HG03139 (cell line): ENCODE data around the gene FLT3.
"Not testable (repeated sequence)": the region's sequence is repeated elsewhere in the genome, so short reads cannot be mapped to it uniquely, and the experiment has no call there.

Experiments
- ATAC-seq: cut with Tn5 transposase; IDR thresholded peaks from one replicate; pipeline ENCODE4 v1.9.1; 2021; ENCODE audit not compliant: unreplicated experiment

The FLT3 gene

DNA sequence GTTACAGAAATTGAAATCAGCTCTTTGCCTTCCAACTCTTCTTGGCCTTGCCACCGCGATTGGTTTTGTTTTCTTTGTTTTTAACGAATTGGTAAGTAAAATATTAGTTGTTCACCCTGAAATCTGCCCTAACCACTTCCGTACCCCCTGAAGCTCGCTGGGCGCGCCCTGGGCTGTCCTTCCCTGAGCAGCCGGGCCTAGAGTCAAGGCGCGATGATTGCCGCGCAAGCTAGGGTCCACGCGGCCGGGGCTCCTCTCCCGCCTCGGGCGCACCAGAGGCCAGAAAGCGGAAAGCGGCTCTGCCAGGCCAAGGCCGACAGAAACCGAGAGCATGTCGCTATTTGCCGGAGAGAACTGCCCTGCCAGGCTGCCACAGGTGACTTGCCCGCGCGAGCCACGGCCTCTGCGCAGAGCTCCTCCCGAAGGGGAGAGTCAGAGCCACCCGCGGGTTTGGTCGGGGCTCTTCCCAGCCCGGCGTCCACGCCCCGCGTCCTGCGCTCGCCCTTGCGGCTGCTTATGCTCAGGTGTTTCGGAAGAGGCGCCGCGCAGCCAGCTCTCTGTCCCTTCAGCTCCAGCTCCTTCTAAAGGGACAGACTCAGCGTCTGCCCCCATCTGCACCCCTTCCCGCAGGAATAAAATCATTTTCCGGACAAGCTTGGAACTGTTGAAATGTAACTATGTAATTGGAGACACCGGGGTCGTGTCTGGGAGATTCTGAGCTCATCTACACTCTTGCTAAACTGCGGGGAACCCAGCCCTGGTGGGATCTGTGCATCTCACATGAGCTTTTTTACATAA, 124.6 kb downstream of the FLT3 start:
- no peak for ATAC-seq

DNA sequence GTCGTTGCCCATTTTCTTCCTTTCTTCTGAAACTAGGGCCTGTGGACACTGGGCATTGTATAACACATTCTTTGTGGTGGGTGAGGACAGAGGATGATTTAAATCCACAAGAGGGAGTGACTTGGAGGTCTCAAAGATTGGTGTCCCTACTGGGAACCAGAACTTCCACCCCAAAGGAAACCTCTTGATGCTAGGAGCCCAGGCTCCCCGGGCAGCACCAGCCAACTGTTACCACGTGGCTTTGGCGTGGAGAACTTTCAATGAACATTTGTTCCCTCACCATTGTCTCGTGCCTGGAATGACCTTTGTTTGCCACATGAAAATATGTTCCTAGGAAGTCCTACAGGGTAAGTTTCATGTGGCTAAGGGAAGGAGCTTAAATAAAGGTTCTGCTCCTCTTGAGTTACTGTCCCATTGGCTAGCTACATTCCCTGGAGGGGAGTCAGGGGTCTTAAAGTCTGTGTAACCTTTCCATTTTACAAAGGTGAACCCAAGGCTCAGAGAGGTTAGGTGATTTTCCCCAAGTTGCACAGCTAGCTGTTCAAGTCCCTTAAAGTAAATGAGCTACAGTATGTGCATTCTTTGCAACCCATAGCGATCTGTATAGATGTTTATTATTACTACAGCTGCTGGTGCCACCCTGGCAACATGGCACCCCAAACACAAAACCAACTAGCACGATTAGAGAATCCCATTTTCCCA, 126.3 kb downstream of the FLT3 start:
- no peak for ATAC-seq

DNA sequence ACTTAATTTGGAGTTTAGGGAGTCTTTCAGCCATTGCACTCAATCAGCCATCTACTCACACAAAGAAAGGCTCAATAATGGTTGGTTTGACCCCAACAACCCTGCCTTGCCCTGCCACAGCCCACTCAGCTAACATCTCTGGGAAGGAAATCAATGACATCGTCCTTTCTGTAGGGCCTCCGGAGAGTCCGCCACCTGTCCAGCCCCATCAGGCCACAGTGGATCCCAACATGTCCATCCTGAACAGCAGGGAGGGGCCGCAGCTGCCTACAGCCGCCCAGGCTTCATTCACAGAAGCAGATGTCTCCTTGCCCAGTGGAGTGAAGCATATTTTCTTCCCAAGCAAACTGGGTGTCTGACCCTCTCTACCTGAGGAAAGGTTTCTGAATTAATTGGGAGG, 127.1 kb downstream of the FLT3 start:
- no peak for ATAC-seq

DNA sequence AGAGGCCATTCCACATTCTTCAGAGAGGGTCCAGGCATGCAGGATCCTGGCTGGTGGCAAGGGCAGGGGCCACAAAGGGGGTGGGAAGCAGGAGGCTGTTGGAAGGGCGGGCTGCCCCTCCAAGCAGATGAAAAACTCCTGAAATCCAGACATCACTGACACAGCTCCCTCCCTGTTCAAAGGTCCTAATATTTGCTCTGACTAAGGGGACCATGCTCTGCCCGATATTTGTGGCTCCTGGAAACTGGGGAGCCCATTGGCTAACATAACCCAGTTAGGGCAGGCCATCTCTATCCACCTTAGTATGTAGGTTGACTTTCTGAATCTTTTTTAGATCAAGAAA, 127.9 kb downstream of the FLT3 start:
- ATAC-seq = no peak

DNA sequence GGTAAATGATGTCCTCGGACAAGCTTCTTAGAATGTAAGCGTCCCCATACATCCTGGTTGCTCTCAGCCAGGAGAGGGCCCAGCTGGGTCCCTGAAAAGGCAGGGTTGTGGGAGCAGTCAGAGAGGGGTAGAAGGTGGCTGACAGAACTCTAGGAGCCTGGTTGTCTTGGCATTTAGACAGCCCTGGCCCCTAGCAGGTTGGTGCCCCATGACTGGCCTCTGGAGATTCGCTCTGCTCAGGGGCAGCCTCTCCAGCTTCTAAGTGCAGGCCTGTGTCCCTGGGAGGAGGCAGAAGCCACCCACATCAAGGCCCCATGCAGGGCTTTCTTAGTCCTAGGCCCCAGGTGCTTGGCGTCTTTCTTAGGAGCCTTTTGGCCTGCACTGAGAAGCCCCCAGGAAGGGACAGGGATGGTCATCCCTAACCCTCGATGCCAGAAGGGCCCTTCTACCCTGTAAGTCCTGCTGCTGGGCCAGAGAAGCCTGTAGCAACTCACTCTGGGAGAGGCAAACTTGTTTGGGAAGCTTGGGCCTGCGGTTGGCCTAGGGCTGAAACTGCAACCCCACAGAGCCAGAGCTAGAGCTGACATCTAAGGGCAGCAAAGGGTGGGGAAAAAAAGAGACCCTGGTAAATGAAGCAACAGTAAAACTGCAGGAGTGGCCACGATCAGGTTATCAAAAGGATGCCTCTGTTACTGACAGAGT, 128.4 kb downstream of the FLT3 start:
- ATAC-seq = no peak

DNA sequence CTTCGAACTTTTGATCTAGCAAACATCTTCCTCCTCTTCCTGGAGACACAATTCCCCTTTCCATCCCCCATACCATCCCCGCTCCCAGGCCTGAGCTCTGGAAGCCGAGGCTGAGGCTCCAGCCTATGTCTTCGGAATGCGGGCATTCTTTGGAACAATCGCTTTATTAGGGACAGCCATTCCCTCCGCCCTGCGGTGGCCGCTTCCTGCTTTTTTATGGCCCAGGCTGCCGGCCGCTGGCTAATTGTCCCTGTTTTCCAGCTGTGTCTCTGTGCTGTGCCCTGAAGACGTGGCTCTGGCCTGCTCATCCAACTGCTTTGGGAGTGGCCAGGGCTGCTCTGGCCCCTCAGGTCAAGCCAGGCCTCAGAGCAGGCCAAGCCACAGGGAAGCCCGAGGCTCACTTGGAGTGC, 129.1 kb downstream of the FLT3 start:
- ATAC-seq = no peak

DNA sequence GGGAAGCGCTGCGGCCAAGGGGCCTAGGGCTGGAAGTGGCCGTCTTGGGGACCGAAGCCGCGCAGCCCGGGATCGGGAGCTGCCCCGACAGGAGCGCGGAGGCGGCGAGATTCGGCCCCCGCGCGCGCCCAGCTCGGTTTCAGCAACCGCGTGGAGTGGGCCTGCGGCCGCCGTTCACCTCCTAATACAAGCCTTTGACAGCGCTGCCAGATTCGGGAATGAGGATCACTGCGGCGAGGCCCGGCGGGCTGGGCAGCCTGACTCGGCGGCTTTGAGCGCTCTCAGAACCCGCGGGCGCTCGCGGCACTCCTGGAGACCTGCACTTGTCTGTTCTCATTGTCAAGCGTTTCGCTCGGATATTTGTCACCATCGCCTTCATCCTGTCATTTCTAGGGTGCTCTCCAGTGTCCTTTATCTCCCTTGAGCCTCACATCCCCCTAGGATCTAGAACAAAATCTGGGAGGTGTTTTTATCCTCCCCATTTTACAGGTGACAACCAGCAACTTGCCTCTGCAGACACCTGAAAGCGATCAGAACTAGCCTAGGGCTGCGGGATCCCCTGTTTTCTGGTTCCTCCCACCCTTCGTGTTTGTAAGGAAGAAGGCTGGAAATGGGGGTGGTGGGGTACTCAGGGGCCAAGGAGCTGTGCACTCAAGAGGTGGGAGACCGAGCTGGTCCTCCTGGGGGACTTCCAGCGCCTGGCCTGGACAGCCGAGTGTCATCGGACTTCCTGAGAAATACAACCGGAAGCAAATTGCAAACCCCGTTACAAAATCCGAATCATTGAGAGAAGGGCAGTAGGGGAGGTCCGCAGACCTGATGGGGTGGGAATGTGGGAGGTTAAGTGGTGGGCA, 129.8 kb downstream of the FLT3 start:
- no peak for ATAC-seq

DNA sequence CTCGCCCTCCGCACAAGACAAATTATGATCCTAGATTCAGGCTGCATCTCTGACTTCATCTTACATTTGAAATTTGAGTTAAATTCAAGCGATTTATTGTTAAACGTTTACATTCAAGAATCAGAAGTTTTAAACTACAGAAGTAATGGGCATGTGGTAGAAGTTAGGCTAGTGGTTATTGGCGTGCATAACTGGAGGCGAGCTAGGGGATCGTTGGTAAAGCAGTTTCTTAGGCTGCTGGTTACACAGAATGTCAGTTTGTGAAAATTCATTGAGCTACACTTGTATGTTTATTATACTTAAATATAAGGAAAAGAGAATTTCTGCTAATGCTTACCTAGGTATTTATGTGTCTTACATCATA, 130.5 kb downstream of the FLT3 start:
- ATAC-seq = no peak

DNA sequence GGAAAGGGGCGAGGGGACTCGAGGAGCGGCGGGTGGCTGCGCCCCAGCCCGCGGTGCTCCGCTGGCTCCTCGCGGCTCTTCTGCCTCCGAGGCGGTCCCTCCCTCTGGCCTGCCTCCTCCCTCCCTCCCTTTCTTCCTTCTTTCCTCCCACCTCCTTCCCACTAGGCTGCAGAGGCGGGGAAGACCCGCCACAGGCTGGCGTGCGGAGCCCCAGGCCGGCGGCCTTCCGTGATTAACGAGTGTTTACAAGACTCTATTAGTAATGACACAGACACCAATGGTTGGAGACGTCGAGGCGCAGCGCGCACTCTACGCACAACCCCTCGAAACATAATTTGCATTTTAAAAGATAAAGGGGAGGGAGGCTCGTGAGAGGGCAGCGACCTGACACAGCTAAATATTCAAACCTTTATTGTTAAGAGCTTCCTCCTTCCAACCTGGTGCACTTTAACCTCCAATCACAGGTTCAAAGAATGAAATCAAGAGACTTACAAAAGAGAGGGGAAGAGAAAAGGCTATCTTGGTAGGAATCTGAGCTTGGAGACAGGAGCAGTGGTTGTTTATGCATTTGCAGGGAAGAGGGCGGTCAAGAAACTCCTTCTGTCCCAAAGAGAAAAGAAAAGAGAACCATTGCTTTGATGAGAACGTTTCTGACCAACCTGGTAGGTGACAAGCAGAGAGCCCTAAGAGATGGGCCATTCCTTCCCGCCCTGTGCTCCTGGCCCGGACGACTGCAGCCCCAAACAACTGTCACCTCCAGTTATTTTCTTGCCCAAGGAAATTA, 131.1 kb downstream of the FLT3 start, which contains the start of gene CDX2:
Gene CDX2 (minus strand): TSS at position 234 of the 784 bp plus-strand sequence. CDS start 309 bp downstream, outside the sequence.
- no peak for ATAC-seq

DNA sequence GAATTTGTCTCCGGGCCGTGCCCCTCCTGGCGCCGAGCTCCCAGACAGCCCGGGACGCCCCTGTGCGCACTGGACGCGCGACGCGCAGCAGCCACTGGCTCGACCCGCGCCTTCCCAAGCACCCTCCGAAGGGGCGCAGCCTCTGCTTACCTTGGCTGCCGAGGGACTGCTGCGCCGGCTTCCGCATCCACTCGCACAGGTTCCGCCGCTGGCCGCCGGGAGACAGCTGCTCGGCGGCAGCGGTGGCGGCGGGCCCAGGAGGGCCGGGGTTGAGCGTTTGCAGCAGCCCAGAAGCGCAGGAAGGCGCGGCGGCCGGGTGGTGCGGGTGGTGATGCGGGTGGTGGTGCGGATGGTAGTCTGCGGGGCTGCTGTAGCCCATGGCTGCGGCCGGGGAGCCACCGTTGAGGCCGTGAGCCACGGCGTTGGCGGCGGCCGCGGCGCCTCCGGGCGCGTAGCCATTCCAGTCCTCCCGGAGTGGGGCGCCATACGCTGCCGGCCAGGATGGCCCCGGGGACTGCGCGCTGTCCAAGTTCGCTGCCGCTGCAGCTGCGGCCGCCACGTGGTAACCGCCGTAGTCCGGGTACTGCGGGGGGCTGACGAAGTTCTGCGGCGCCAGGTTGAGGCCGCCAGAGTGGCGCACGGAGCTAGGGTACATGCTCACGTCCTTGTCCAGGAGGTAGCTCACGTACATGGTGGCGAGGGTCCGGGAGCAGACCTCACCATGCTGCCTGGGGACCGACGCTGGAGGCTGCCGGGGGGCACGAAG, 131.9 kb downstream of the FLT3 start:
- ATAC-seq = no peak

DNA sequence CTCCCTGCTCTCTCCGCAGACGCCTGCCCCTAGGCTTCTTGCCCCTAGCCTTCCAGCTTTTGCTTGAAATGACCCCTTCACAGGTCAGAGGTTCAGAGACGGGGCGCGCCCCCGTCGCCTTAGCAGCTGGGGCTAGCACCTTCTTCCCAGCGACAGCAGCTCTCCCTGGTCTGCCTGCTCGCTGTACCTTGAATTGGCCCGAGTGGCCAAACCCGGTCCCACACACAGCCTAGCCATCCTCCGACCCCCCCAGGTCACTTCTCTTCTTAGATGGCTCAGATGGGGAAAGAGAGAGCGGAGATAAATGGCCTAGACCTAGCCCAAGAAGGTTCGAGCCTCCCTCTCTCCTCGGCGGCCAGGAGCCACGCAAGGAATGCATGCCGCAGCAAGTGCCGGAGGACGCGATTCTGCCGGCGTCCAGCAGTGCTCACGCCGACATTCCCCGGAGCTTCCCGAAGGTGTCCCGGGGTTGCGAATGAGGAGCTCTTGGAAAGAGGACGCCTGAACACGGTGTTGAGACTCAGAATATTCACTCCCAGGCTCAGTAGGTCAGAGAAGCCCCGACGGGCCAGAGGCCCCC, 132.6 kb downstream of the FLT3 start:
- ATAC-seq = no peak

DNA sequence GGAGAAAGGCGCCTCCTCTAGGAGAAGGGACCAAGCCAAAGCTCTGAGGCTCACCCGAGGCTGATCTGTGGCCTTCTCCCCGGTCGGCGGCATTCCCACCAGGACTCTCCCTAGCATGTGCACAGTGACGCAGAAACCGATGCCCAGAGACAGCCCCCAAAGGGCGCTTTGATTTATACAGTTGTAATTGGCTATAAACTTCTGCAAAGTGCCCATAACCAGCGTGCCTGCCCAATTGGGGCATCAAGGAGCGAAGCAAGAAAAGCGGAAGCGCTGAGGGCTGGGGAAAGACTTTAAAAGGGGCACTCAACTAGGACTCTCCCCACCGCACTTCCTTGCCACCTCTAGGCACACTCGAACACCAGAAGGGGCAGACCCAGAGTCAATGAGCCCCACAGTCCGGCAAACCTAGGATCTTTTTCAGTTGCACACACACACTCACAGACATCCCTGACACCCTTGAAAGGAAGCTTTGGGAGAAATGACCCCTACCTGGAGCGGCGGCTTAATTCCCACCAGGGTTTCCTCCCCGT, 133.1 kb downstream of the FLT3 start:
- no peak for ATAC-seq

DNA sequence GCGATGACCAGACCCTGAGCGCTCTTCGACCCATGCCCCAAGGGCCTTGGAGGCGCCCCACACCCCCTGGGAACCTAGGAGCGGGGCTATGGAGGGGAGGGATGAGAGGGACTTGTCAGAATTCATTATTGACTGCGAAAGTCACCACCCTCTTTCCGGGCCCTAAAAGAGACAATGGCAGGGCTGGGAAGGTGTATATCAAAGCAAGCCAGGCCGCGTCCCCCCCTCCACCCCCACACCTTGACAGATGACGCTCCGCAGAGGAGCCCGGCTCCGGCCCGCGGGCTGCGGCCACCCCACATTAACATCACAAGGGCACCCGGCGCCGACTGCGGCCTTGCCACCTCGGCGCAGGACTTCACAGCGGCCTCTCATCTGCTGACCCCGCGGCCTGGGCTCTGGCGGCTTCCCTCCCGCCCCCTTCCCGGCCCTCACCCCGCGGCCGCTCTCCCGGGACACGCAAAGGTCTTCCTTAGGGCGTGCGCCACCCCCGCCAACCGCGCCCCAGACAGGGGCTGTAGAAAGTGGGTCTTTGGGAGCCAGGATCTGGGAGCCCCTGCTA, 133.7 kb downstream of the FLT3 start:
- ATAC-seq = no peak

DNA sequence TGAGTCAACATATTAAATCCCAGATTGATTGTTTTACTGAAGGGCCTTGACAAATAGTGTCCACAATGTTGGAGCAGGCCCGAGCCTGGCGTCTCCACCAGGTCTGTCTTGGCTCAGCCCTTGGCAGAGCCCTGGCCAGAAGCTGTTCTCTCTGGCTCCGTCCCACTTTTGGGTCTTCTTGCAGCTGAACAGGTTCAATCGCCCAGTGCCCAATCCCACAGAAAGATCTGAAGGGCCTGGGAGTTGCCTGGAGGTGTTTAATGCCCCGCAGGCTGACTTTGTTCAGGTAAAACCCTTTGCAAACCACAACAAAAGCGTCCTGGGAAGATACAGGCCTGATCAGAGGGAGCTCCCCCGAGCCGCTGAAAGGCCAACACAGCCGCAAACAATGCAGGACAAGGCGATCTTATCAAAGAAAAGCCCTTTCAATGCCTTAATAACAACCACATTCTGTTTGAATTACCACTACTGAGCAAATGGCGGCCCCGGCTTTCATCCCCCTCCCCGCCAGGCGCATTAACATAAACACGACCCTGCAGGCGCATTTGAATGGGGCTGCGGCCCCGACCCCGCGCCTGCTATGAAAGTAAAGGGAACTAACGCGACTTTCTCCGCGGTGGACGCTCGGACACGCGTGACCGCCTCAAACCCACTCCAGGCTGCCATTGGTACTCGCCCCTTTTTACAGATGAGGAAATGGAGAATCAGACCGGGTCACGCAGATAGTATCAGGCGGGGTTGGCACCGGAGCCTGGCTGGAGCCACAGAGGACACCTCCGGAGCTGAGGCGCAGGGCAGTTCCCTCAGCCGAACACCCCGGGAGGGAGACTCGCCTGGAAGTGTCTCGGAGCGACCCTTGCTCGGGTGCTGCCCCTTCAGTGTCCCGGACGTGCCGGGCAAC, 134.4 kb downstream of the FLT3 start:
- no peak for ATAC-seq

DNA sequence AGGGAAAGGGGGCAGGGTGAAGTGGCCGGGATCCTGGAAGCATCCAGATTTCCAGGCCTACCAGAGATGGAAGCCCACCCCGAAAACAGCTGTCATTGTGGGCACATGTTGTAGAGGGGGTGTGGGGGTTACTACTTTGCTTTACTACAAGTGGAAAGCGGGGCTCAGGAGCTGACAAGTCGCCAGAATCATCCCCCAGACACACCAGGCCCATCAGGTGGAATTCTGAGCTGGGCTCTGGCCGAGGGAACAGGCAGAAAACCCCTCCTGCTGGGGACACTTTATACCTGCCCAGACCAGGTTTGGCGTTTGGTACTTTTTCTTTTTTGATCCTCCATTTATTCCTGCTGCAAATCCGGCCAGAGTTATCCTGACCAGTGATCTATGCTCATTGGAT, 135.0 kb downstream of the FLT3 start:
- ATAC-seq = no peak

DNA sequence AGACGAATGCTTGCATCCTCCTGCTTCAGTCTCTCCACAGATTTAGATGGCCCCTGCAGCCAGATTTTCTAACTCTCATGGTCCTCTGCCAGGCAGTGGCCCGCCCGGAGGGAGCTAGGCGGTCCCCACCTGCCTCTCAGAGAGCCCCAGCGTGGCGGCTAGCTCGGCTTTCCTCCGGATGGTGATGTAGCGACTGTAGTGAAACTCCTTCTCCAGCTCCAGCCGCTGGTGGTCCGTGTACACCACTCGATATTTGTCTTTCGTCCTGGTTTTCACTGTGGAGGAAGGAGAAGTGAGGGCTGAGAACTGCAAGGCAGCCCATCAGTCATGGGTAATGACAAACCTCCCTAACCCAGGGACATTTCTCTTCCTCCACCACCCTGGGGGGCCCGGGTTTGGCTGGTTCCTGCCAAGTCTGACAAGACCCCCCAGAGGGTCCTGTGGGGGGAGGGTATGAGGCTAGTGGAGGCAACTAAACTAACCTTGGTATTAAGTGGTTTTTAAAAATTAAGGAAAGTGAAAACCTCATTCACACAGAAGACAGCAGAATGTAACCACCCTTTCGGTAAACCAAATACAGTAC, 135.5 kb downstream of the FLT3 start:
- no peak for ATAC-seq

DNA sequence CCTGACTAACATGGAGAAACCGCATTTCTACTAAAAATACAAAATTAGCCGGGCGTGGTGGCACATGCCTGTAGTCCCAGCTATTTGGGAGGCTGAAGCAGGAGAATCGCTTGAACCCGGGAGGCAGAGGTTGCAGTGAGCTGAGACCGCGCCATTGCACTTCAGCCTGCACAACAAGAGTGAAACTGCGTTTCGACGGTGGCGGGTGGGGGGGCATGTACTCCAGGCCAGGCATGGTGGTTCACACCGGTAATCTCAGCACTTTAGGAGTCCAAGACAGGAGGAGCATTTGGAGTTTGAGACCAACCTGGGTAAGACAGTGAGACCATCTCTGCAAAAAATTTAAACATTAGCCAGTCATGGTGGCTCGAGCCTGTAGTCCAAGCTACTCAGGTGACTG, 136.2 kb downstream of the FLT3 start:
- not testable (repeated sequence) for ATAC-seq
